HG02759 (cell line): ENCODE data around the gene MUS81.
A peak's percentile ranks its signal among the peaks of the same experiment; 100 is the strongest.
"Not testable (repeated sequence)": the region's sequence is repeated elsewhere in the genome, so short reads cannot be mapped to it uniquely, and the experiment has no call there.

ENCODE experiments used
- ATAC-seq: cut with Tn5 transposase; IDR thresholded peaks from one replicate; pipeline ENCODE4 v1.9.1; 2021; ENCODE audit warnings: mild to moderate bottlenecking, moderate library complexity; ENCODE audit not compliant: unreplicated experiment

MUS81 gene

GRCh38 chr11:65847746-65848145 lies 12.5 kb upstream of the MUS81 start:
- ATAC-seq = no peak

- ATAC-seq = not testable (repeated sequence)
Observed at GRCh38 chr11:65848693-65849092, 11.5 kb upstream of the MUS81 start.

GRCh38 chr11:65849366-65849765 lies 10.9 kb upstream of the MUS81 start:
- ATAC-seq = no peak

- no peak for ATAC-seq
Observed at GRCh38 chr11:65849771-65850216, 10.4 kb upstream of the MUS81 start.

- no peak for ATAC-seq
Observed at GRCh38 chr11:65850217-65851082, 9.8 kb upstream of the MUS81 start.

- ATAC-seq = no peak
Observed at GRCh38 chr11:65851083-65851579, 9.1 kb upstream of the MUS81 start.

GRCh38 chr11:65851811-65852507 lies 8.3 kb upstream of the MUS81 start:
- no peak for ATAC-seq

GRCh38 chr11:65852508-65853245 lies 7.6 kb upstream of the MUS81 start:
- no peak for ATAC-seq

GRCh38 chr11:65853246-65853979 lies 6.8 kb upstream of the MUS81 start:
- no peak for ATAC-seq

GRCh38 chr11:65854161-65854592 lies 6.1 kb upstream of the MUS81 start:
- ATAC-seq = no peak

- no peak for ATAC-seq
Observed at GRCh38 chr11:65854852-65855837, 5.1 kb upstream of the MUS81 start.

- no peak for ATAC-seq
Observed at GRCh38 chr11:65855927-65856363, 4.3 kb upstream of the MUS81 start.

GRCh38 chr11:65856689-65857499 lies 3.3 kb upstream of the MUS81 start:
- ATAC-seq = peak; percentile 36

GRCh38 chr11:65857500-65857852 lies 2.8 kb upstream of the MUS81 start:
- peak; percentile 3 for ATAC-seq

- ATAC-seq = peak; percentile 54
Observed at GRCh38 chr11:65857853-65858680, 2.2 kb upstream of the MUS81 start, which contains the start of gene CFL1. Gene CFL1, minus strand, starts transcription at chr11:65858180. Its CDS starts 81 bp downstream, at chr11:65858099.

GRCh38 chr11:65858681-65859087 lies 1.5 kb upstream of the MUS81 start:
- no peak for ATAC-seq

GRCh38 chr11:65859095-65859811 lies 980 bp upstream of the MUS81 start:
- peak; percentile 50 for ATAC-seq
